ENCODE data around the gene NCKAP5. TPM values are rescaled to one million over a fixed set of nuclear protein-coding genes. Genes with fewer than 3 reads are reported as not detected.

Gene NCKAP5
- total RNA-seq, 1 experiment from 2014 or later = 3.2 TPM

DNA sequence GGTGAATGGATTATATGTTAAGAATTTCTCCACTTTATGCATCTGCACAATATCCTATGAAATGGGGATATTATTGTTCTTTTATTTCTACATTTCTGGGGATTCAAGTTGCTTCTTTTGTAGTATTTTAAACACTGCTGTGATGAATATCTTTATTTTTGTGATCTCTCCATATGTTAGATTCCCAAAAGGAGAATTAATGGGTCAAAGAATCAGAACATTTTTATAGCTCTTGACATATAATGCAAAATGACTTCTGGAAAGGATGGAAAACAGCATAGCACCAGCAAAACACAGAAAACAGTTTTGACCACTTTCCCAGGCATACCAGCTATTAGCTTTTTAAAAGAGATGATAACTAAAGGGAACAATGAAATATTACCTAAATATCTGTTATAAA, 135.5 kb downstream of the NCKAP5 start:
- intact Hi-C loops (cut with micrococcal nuclease) = loop anchor here (10.0 kb wide), 3 partner anchors 168 to 342 kb away; no protein-coding TSS in a partner anchor
- no TSS peak for BruUV-seq (replicated peaks)
- Histone ChIP-seq H3K9me3 (ENCODE audit: low read length) (no peaks in the 10 kb centered on the region), H2AFZ (ENCODE audit: low read length) (no peak overlapping the region), H3K36me3 (ENCODE audit: low read depth, low read length) (no peaks in the 10 kb centered on the region), H3K27me3 (ENCODE audit: low read length) (no peaks in the 10 kb centered on the region), H3K79me2 (ENCODE audit: low read length) (no peaks in the 10 kb centered on the region), H3K27ac (ENCODE audit: low read length) (no peak overlapping the region), H3F3A (ENCODE audit: low read length, unreplicated experiment) (no peaks in the 10 kb centered on the region), H3K4me2 (ENCODE audit: low read length) (no peak overlapping the region), H3K9me2 (replicated peaks; ENCODE audit: low read length) (no peaks in the 10 kb centered on the region), H3K4me1 (ENCODE audit: insufficient read depth, low read length) (peaks cover 10% of the 10 kb centered on the region; the same call in 1 of the 2 replicates), H3K9ac (ENCODE audit: low read length) (no peak overlapping the region), H4K20me1 (ENCODE audit: low read length) (no peaks in the 10 kb centered on the region), H3K4me3 (ENCODE audit: low read length) (no peak overlapping the region)
- ChIA-PET CTCF (no interaction called here), POLR2A (ENCODE audit: unreplicated experiment) (no interaction called here)
- ATAC-seq (no peak), DNase-seq (no peak)
- TF ChIP-seq EZH2 (IDR thresholded peaks at IDR 0.05; ENCODE audit: low read length, unreplicated experiment) = no peak
- TF ChIP-seq EZH2phosphoT487 (IDR thresholded peaks at IDR 0.05; ENCODE audit: borderline replicate concordance, low read length) = no peak
- TF ChIP-seq, protein P1, sequence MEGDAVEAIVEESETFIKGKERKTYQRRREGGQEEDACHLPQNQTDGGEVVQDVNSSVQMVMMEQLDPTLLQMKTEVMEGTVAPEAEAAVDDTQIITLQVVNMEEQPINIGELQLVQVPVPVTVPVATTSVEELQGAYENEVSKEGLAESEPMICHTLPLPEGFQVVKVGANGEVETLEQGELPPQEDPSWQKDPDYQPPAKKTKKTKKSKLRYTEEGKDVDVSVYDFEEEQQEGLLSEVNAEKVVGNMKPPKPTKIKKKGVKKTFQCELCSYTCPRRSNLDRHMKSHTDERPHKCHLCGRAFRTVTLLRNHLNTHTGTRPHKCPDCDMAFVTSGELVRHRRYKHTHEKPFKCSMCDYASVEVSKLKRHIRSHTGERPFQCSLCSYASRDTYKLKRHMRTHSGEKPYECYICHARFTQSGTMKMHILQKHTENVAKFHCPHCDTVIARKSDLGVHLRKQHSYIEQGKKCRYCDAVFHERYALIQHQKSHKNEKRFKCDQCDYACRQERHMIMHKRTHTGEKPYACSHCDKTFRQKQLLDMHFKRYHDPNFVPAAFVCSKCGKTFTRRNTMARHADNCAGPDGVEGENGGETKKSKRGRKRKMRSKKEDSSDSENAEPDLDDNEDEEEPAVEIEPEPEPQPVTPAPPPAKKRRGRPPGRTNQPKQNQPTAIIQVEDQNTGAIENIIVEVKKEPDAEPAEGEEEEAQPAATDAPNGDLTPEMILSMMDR (conservative IDR thresholded peaks at IDR 0.05; ENCODE audit: low read depth, low read length) = no peak

DNA sequence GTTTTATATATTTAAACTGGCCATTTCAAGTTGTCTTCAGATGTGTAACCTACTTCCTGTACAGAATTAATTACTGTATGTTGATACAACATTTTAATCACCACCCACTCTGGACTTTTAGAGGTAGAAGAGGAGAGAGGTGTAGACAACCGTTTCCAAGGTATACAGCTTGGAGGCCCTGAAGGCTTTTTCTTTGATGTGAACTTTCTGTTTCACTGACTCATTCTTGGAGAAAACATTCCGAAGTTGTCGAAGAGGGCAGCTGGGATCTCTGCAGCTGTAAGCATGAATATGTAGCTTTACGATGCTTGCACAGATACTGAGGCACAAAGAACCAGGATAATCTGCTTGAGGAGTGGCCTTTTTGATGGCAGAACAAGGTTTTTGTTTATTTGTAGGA, 137.0 kb downstream of the NCKAP5 start:
- CTCF ChIA-PET = no interaction called here
- peak; percentile 52 for DNase-seq
- POLR2A ChIA-PET (ENCODE audit: unreplicated experiment) = no interaction called here
- Histone ChIP-seq H3K9me3 (ENCODE audit: low read length) (no peaks in the 10 kb centered on the region), H3K4me1 (ENCODE audit: insufficient read depth, low read length) (peaks cover 8% of the 10 kb centered on the region; the same call in 1 of the 2 replicates), H4K20me1 (ENCODE audit: low read length) (no peaks in the 10 kb centered on the region), H2AFZ (ENCODE audit: low read length) (no peak overlapping the region), H3K36me3 (ENCODE audit: low read depth, low read length) (no peaks in the 10 kb centered on the region), H3K4me2 (ENCODE audit: low read length) (peak overlapping the region; percentile 1; the same call in 1 of the 2 replicates), H3K9ac (ENCODE audit: low read length) (no peak overlapping the region), H3K9me2 (replicated peaks; ENCODE audit: low read length) (no peaks in the 10 kb centered on the region), H3K27me3 (ENCODE audit: low read length) (no peaks in the 10 kb centered on the region), H3K27ac (ENCODE audit: low read length) (no peak overlapping the region), H3F3A (ENCODE audit: low read length, unreplicated experiment) (no peaks in the 10 kb centered on the region), H3K79me2 (ENCODE audit: low read length) (no peaks in the 10 kb centered on the region), H3K4me3 (ENCODE audit: low read length) (no peak overlapping the region)
- intact Hi-C loops (cut with micrococcal nuclease) = loop anchor here (10.0 kb wide), 3 partner anchors 166 to 344 kb away; no protein-coding TSS in a partner anchor
- no TSS peak for BruUV-seq (replicated peaks)
- TF ChIP-seq, protein P1 (conservative IDR thresholded peaks at IDR 0.05; ENCODE audit: low read depth, low read length) = no peak
- no peak for TF ChIP-seq EZH2phosphoT487 (IDR thresholded peaks at IDR 0.05; ENCODE audit: borderline replicate concordance, low read length)
- no peak for TF ChIP-seq EZH2 (IDR thresholded peaks at IDR 0.05; ENCODE audit: low read length, unreplicated experiment)
- ATAC-seq = peak; percentile 58

DNA sequence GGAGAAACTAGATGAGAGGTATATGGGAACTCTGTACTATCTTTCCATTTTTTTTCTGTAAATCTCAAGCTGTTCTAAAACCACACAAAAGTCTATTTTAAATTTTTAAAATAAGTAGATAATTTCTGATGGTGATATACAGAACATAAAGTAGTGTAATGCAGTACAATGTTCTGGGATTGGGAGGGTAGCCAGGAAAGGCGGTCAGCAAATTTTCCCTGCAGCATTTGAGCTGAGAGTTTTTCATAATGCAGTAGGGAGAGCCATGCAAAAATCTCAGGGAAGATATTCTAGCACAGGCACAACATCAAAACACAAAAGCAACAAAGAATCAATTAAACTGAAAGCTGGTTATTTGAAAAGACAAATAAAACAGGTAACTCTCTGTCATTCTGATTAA, 141.5 kb downstream of the NCKAP5 start:
- no peaks in the 10 kb centered on the region for H3K79me2 ChIP-seq (ENCODE audit: low read length)
- no peaks in the 10 kb centered on the region for H3K9me2 ChIP-seq (replicated peaks; ENCODE audit: low read length)
- H3K27ac ChIP-seq (ENCODE audit: low read length) = no peak overlapping the region
- H3K9me3 ChIP-seq (ENCODE audit: low read length) = no peaks in the 10 kb centered on the region
- POLR2A ChIA-PET (ENCODE audit: unreplicated experiment) = no interaction called here
- ATAC-seq (no peak), DNase-seq (no peak)
- no peaks in the 10 kb centered on the region for H4K20me1 ChIP-seq (ENCODE audit: low read length)
- H3K4me3 ChIP-seq (ENCODE audit: low read length) = no peak overlapping the region
- 0 out of 2 replicates have a peak, but pooled peaks cover 4% of the 10 kb centered on the region for H3K4me1 ChIP-seq (ENCODE audit: insufficient read depth, low read length)
- BruUV-seq (replicated peaks) = no TSS peak
- no peaks in the 10 kb centered on the region for H3K36me3 ChIP-seq (ENCODE audit: low read depth, low read length)
- H2AFZ ChIP-seq (ENCODE audit: low read length) = no peak overlapping the region
- no peak overlapping the region for H3K9ac ChIP-seq (ENCODE audit: low read length)
- intact Hi-C loops (cut with micrococcal nuclease) = no loop called here
- CTCF ChIA-PET = no interaction called here
- TF ChIP-seq EZH2 (IDR thresholded peaks at IDR 0.05; ENCODE audit: low read length, unreplicated experiment) = no peak
- TF ChIP-seq EZH2phosphoT487 (IDR thresholded peaks at IDR 0.05; ENCODE audit: borderline replicate concordance, low read length) = no peak
- TF ChIP-seq, protein P1 (conservative IDR thresholded peaks at IDR 0.05; ENCODE audit: low read depth, low read length) = no peak
- no peaks in the 10 kb centered on the region for H3K27me3 ChIP-seq (ENCODE audit: low read length)
- no peak overlapping the region for H3K4me2 ChIP-seq (ENCODE audit: low read length)
- H3F3A ChIP-seq (ENCODE audit: low read length, unreplicated experiment) = no peaks in the 10 kb centered on the region

All from PC-3 (cell line).